DOHH2 (cell line): ENCODE data around the gene MAP2K2.

Source experiments
- H3F3A ChIP-seq: fragments of 200-600 bp; sonication (generic), shearing (Covaris generic); 2 replicates; pipeline ENCODE4 v1.6.0; 2016; ENCODE audit warnings: antibody characterized with exemption, mild to moderate bottlenecking; ENCODE audit not compliant: control insufficient read depth, insufficient read depth
- H3K27ac ChIP-seq: fragments of 200-600 bp; sonication (generic); 2 replicates; pipeline ENCODE4 v1.5.1; 2014; ENCODE audit warnings: low read depth, mild to moderate bottlenecking, low read length, moderate library complexity
- H3K27me3 ChIP-seq: fragments of 200-600 bp; sonication (generic); 2 replicates; pipeline ENCODE4 v1.6.1; 2014; ENCODE audit warnings: mild to moderate bottlenecking, low read length, mixed read lengths; ENCODE audit not compliant: control insufficient read depth
- H3K36me3 ChIP-seq: fragments of 200-600 bp; sonication (generic); 2 replicates; pipeline ENCODE4 v1.6.1; 2014; ENCODE audit warnings: mild to moderate bottlenecking, low read length, moderate library complexity, mixed read lengths; ENCODE audit not compliant: control insufficient read depth
- H3K4me1 ChIP-seq: fragments of 200-600 bp; sonication (generic); 2 replicates; pipeline ENCODE4 v1.6.1; 2014; ENCODE audit warnings: mild to moderate bottlenecking, low read length, mixed read lengths; ENCODE audit not compliant: control insufficient read depth
- H3K4me2 ChIP-seq: fragments of 200-600 bp; sonication (generic); 2 replicates; pipeline ENCODE4 v1.6.0; 2014; ENCODE audit warnings: mild to moderate bottlenecking, low read length, moderate library complexity
- H3K4me3 ChIP-seq: fragments of 200-600 bp; sonication (generic); 2 replicates; pipeline ENCODE4 v1.5.1; 2014; ENCODE audit warnings: mild to moderate bottlenecking, low read length, mixed read lengths
- H3K79me2 ChIP-seq: fragments of 200-600 bp; sonication (generic); 2 replicates; pipeline ENCODE4 v1.6.1; 2014; ENCODE audit warnings: mild to moderate bottlenecking, low read length, mixed read lengths; ENCODE audit not compliant: control insufficient read depth
- H3K9me2 ChIP-seq: fragments of 200-600 bp; sonication (generic); replicated peaks from 2 replicates; pipeline ENCODE4 v1.6.1; 2014; ENCODE audit warnings: mild to moderate bottlenecking, low read length, mixed read lengths; ENCODE audit not compliant: control insufficient read depth
- H3K9me3 ChIP-seq: fragments of 200-600 bp; sonication (generic); 2 replicates; pipeline ENCODE4 v1.6.1; 2014; ENCODE audit warnings: antibody characterized with exemption, low read length, mixed read lengths; ENCODE audit not compliant: control insufficient read depth, insufficient read depth
- H4K20me1 ChIP-seq: fragments of 200-600 bp; sonication (generic); 2 replicates; pipeline ENCODE4 v1.6.0; 2014; ENCODE audit warnings: low read depth, mild to moderate bottlenecking, antibody characterized with exemption, low read length, moderate library complexity; ENCODE audit not compliant: control insufficient read depth, insufficient read depth
- CTCF ChIP-seq: fragments of 200-600 bp; sonication (generic); IDR thresholded peaks from one replicate; pipeline ENCODE4 v1.5.1; 2014; ENCODE audit warnings: antibody characterized with exemption, mild to moderate bottlenecking, low read depth, low read length; ENCODE audit not compliant: poor library complexity, severe bottlenecking
- EZH2phosphoT487 ChIP-seq: fragments of 200-600 bp; sonication (generic); IDR thresholded peaks from 2 replicates; pipeline ENCODE4 v1.6.1; 2017; ENCODE audit warnings: borderline replicate concordance, mild to moderate bottlenecking, antibody characterized with exemption, low read length, moderate library complexity, mixed read lengths

Gene MAP2K2

GRCh38 chr19:4042064-4042730 is 81.7 kb downstream of the MAP2K2 start:
- H3K4me1 ChIP-seq, result no peaks in the 10 kb centered on the region
- no peaks in the 10 kb centered on the region for H3K9me2 ChIP-seq
- peaks cover 34% of the 10 kb centered on the region for H3K79me2 ChIP-seq
- no peaks in the 10 kb centered on the region for H4K20me1 ChIP-seq
- no peaks in the 10 kb centered on the region for H3K9me3 ChIP-seq
- peaks cover 9% of the 10 kb centered on the region for H3F3A ChIP-seq
- TF ChIP-seq CTCF, result no peak
- no peak for TF ChIP-seq EZH2phosphoT487
- no peaks in the 10 kb centered on the region for H3K27me3 ChIP-seq
- no peak overlapping the region for H3K4me2 ChIP-seq
- H3K4me3 ChIP-seq, result no peak overlapping the region
- no peak overlapping the region for H3K27ac ChIP-seq
- peaks cover 22% of the 10 kb centered on the region for H3K36me3 ChIP-seq
